ENCODE results near the gene RAPGEF1. TPM values are rescaled to one million over a fixed set of nuclear protein-coding genes. Genes with fewer than 3 reads are reported as not detected.

RAPGEF1 gene
- polyA plus RNA-seq, 2 of the 4 experiments (the other 2 are of a cell fraction): 21.6 to 27.7 TPM

DNA sequence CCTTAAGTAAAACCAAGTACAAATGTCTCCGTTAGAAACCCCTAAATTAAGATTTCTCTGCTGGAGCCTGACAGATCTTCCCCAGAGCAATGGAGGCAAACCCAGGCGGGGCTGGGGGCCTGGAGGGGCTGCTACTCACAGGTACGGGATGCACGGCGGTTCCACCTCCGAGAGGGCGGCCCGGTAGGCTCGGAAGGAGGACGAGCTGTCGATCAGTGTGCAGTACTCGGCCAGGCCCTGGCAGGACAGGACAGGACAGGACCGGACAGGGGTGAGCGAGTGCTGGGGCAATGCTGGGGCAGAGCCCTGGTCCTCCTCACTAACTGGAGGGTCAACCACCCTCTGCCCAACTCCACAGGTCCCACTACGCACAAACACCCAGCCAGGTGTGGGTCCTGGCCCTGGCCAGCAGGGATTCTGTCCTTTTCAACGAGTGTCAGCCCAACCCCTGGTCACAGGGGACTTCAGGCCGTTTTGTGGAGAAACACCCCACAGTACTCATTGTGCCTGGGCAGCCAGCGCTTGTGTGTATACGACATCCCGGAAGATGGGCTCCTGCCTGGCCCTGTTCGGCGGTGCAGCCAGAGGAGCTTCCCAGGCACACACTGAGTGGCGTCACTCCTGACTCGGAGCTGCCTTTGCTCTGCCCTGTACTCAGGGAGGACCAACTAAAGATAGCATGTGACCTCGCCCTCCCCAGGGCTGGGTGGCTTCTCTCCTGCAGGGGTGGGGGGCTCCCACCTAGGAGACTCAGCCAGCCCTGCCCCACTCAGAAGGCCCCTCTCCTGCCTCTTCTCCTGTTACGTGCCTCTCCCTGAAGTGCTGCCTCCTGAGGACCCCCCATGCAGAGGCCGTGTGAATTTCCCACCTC, 157.2 kb downstream of the RAPGEF1 start:
- ChIA-PET POLR2A (no interaction called here), CTCF (interaction anchor here (2.0 kb wide), 1 partner anchor 8 kb away, joined by 6 read pairs; no protein-coding TSS in a partner anchor)
- 85% methylated on average over 26 of the region's 27 CpGs for WGBS (ENCODE audit: missing lambda C conversion rate)
- Histone ChIP-seq H3K4me2 (no peak overlapping the region), H3K4me3 (no peak overlapping the region), H3K4me1 (no peaks in the 10 kb centered on the region), H3K9me3 (no peaks in the 10 kb centered on the region), H3K27ac (no peak overlapping the region)
- DNase-seq (ENCODE audit: low read depth in 1 of 2, low spot score in 1 of 2): no peak
- TF ChIP-seq KDM5A (IDR thresholded peaks at IDR 0.05): no peak
- no peak for TF ChIP-seq RCOR1 (IDR thresholded peaks at IDR 0.05; ENCODE audit: low read depth, low read length)
- ATAC-seq: peak in 1 of 2 experiments; percentile 19; a peak in 2 of 6 replicates
- FAIRE-seq: no peak

DNA sequence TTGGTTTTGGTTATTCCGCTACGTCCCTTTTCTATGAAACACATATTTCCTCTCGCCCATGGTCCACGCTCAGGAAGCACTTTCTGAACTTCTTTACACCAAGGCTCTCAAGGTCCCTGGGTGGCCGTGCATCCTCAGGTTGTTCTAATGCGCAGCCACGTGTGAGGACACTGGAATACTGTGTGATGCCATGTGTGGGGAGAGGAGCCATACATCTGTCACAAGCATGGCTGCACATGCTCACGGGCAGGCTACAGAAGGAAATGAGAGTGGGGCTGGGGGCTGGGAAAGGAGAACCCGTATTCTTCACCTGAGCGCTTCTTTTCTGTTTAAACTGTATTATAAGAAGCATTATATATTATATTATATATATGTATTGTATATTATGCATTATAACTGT, 157.8 kb downstream of the RAPGEF1 start:
- ATAC-seq: no peak
- H3K4me3 ChIP-seq: no peak overlapping the region
- ChIA-PET CTCF (interaction anchor here (2.0 kb wide), 1 partner anchor 9 kb away, joined by 6 read pairs; no protein-coding TSS in a partner anchor), POLR2A (no interaction called here)
- FAIRE-seq: no peak
- no peak overlapping the region for H3K4me2 ChIP-seq
- DNase-seq (ENCODE audit: low read depth in 1 of 2, low spot score in 1 of 2): no peak
- TF ChIP-seq NPAS2 (CRISPR knock-in tag; IDR thresholded peaks at IDR 0.05; ENCODE audit: borderline replicate concordance) (no peak), BHLHE40 (IDR thresholded peaks at IDR 0.05; ENCODE audit: low read depth, low read length) (no peak), POLR2AphosphoS2 (conservative IDR thresholded peaks at IDR 0.05; ENCODE audit: low read length) (no peak), RARB (CRISPR knock-in tag; IDR thresholded peaks at IDR 0.05) (no peak), TFCP2L1 (CRISPR knock-in tag; IDR thresholded peaks at IDR 0.05) (no peak), ELK1 (IDR thresholded peaks at IDR 0.05; ENCODE audit: low read depth, low read length) (no peak), KDM1A (IDR thresholded peaks at IDR 0.05; ENCODE audit: low read depth) (no peak), EHF (CRISPR knock-in tag; IDR thresholded peaks at IDR 0.05) (no peak)
- 95% methylated on average over 10 of the region's 10 CpGs for WGBS (ENCODE audit: missing lambda C conversion rate)
- H3K4me1 ChIP-seq: no peaks in the 10 kb centered on the region
- H3K27ac ChIP-seq: no peak overlapping the region
- no peaks in the 10 kb centered on the region for H3K9me3 ChIP-seq

DNA sequence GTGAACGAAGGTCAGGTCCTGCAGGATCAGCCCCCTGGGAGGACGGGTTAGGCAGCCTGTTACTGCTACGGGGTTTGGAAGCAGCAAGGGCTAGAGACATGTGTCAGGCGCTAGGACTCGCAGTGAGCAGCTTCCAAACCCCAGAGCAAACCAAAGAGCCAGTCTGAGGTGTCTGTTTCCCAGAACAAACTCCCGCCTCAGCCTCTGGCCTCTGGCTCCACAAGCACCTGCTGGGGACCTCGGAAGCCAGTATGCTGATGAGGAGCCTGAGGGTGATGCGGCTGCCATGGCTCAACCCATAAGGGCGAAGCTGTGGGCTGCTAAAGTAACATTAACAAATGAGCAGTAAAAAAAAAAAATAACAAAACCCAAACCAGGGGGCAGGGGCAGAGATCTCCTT, 159.5 kb downstream of the RAPGEF1 start:
- FAIRE-seq: no peak
- POLR2A ChIA-PET: no interaction called here
- Histone ChIP-seq H3K4me3 (no peak overlapping the region), H3K4me2 (no peak overlapping the region), H3K9me3 (no peaks in the 10 kb centered on the region), H3K27ac (no peak overlapping the region), H3K4me1 (no peaks in the 10 kb centered on the region)
- DNase-seq (ENCODE audit: low read depth in 1 of 2, low spot score in 1 of 2): no peak
- CTCF ChIA-PET: interaction anchor here (0.6 to 2.1 kb wide), 5 partner anchors 11 to 230 kb away, joined by 3 to 7 read pairs (median 4); partner anchors contain the start of gene RAPGEF1
- ATAC-seq: no peak
- 95% methylated on average over 9 of the region's 9 CpGs for WGBS (ENCODE audit: missing lambda C conversion rate)
- TF ChIP-seq HOXB5 (CRISPR knock-in tag; IDR thresholded peaks at IDR 0.05) (no peak), SMC3 (IDR thresholded peaks at IDR 0.05) (no peak), KDM5A (IDR thresholded peaks at IDR 0.05) (no peak), ZFP36 (IDR thresholded peaks at IDR 0.05; ENCODE audit: borderline replicate concordance, partially characterized antibody) (no peak), RFX5 (IDR thresholded peaks at IDR 0.05) (no peak), ELK1 (IDR thresholded peaks at IDR 0.05; ENCODE audit: low read depth, low read length) (no peak), MAFK (IDR thresholded peaks at IDR 0.05; ENCODE audit: partially characterized antibody) (no peak), CEBPB (IDR thresholded peaks at IDR 0.05) (no peak), POLR2A (IDR thresholded peaks at IDR 0.05; ENCODE audit: low read length) (no peak), GATA3 (IDR thresholded peaks at IDR 0.05; ENCODE audit: borderline replicate concordance) (no peak), MYC (IDR thresholded peaks at IDR 0.05; ENCODE audit: borderline replicate concordance, low read length) (no peak), TFCP2L1 (CRISPR knock-in tag; IDR thresholded peaks at IDR 0.05) (no peak), RNF2 (IDR thresholded peaks at IDR 0.05; ENCODE audit: borderline replicate concordance, low read depth) (no peak), RAD21 (conservative IDR thresholded peaks at IDR 0.05 in 1 of 2, IDR thresholded peaks at IDR 0.05 in 1 of 2) (no peak), NPAS2 (CRISPR knock-in tag; IDR thresholded peaks at IDR 0.05; ENCODE audit: borderline replicate concordance) (no peak)
- TF ChIP-seq, protein P1, sequence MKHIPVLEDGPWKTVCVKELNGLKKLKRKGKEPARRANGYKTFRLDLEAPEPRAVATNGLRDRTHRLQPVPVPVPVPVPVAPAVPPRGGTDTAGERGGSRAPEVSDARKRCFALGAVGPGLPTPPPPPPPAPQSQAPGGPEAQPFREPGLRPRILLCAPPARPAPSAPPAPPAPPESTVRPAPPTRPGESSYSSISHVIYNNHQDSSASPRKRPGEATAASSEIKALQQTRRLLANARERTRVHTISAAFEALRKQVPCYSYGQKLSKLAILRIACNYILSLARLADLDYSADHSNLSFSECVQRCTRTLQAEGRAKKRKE (CRISPR knock-in tag; IDR thresholded peaks at IDR 0.05; ENCODE audit: low read depth): no peak
- TF ChIP-seq, protein P2, sequence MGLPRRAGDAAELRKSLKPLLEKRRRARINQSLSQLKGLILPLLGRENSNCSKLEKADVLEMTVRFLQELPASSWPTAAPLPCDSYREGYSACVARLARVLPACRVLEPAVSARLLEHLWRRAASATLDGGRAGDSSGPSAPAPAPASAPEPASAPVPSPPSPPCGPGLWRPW (IDR thresholded peaks at IDR 0.05): no peak
- TF ChIP-seq, protein P3, sequence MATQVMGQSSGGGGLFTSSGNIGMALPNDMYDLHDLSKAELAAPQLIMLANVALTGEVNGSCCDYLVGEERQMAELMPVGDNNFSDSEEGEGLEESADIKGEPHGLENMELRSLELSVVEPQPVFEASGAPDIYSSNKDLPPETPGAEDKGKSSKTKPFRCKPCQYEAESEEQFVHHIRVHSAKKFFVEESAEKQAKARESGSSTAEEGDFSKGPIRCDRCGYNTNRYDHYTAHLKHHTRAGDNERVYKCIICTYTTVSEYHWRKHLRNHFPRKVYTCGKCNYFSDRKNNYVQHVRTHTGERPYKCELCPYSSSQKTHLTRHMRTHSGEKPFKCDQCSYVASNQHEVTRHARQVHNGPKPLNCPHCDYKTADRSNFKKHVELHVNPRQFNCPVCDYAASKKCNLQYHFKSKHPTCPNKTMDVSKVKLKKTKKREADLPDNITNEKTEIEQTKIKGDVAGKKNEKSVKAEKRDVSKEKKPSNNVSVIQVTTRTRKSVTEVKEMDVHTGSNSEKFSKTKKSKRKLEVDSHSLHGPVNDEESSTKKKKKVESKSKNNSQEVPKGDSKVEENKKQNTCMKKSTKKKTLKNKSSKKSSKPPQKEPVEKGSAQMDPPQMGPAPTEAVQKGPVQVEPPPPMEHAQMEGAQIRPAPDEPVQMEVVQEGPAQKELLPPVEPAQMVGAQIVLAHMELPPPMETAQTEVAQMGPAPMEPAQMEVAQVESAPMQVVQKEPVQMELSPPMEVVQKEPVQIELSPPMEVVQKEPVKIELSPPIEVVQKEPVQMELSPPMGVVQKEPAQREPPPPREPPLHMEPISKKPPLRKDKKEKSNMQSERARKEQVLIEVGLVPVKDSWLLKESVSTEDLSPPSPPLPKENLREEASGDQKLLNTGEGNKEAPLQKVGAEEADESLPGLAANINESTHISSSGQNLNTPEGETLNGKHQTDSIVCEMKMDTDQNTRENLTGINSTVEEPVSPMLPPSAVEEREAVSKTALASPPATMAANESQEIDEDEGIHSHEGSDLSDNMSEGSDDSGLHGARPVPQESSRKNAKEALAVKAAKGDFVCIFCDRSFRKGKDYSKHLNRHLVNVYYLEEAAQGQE (IDR thresholded peaks at IDR 0.05): no peak
- TF ChIP-seq, protein P4, sequence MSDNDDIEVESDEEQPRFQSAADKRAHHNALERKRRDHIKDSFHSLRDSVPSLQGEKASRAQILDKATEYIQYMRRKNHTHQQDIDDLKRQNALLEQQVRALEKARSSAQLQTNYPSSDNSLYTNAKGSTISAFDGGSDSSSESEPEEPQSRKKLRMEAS (IDR thresholded peaks at IDR 0.05): no peak
